ENCODE results near the gene LRRC4C. TPM values are rescaled to one million over a fixed set of nuclear protein-coding genes. Genes with fewer than 3 reads are reported as not detected.

The LRRC4C gene
- total RNA-seq, 1 experiment from 2014 or later, result not detected

- H3K9me3 Mint-ChIP-seq (ENCODE audit: unreplicated experiment), result no peaks in the 10 kb centered on the region
- intact Hi-C loops (cut with micrococcal nuclease), result no loop called here
- DNase-seq (ENCODE audit: unreplicated experiment), result no peak
These were observed 151.2 kb downstream of the LRRC4C start for GRCh38 chr11:41308286-41308685.

GRCh38 chr11:41307296-41308080, 152.0 kb downstream of the LRRC4C start:
- no peak for TF ChIP-seq CTCF (IDR thresholded peaks at IDR 0.05; ENCODE audit: unreplicated experiment)
- Mint-ChIP-seq H3K27ac (ENCODE audit: low read depth, unreplicated experiment) (no peak overlapping the region), H3K27me3 (ENCODE audit: insufficient read depth, unreplicated experiment) (no peaks in the 10 kb centered on the region), H3K4me1 (ENCODE audit: insufficient read depth, unreplicated experiment) (peaks cover 6% of the 10 kb centered on the region), H3K9me3 (ENCODE audit: unreplicated experiment) (no peaks in the 10 kb centered on the region), H3K4me3 (ENCODE audit: unreplicated experiment) (no peak overlapping the region), H3K36me3 (ENCODE audit: insufficient read depth, unreplicated experiment) (no peaks in the 10 kb centered on the region)
- no peak for DNase-seq (ENCODE audit: unreplicated experiment)
- no TSS peak for BruUV-seq (replicated peaks)
- ChIA-PET POLR2A (interaction anchor here (0.6 kb wide), 1 partner anchor 259 kb away, joined by 3 read pairs; no protein-coding TSS in a partner anchor), CTCF (interaction anchor here (1.8 kb wide), 1 partner anchor 9 kb away, joined by 4 read pairs; no protein-coding TSS in a partner anchor)
- intact Hi-C loops (cut with micrococcal nuclease), result no loop called here

More at GRCh38 chr11:41308286-41308685, 151.2 kb downstream of the LRRC4C start:
- ChIA-PET CTCF (interaction anchor here (0.6 to 1.8 kb wide), 4 partner anchors 9 to 50 kb away, joined by 3 to 4 read pairs (median 4); no protein-coding TSS in a partner anchor), POLR2A (no interaction called here)
- H3K4me1 Mint-ChIP-seq (ENCODE audit: insufficient read depth, unreplicated experiment), result peaks cover 6% of the 10 kb centered on the region
- H3K27me3 Mint-ChIP-seq (ENCODE audit: insufficient read depth, unreplicated experiment), result no peaks in the 10 kb centered on the region
- no peak overlapping the region for H3K27ac Mint-ChIP-seq (ENCODE audit: low read depth, unreplicated experiment)
- no TSS peak for BruUV-seq (replicated peaks)
- no peak overlapping the region for H3K4me3 Mint-ChIP-seq (ENCODE audit: unreplicated experiment)
- H3K36me3 Mint-ChIP-seq (ENCODE audit: insufficient read depth, unreplicated experiment), result no peaks in the 10 kb centered on the region
- TF ChIP-seq CTCF (IDR thresholded peaks at IDR 0.05; ENCODE audit: unreplicated experiment), result no peak

GRCh38 chr11:41306431-41306830, 153.0 kb downstream of the LRRC4C start:
- peaks cover 6% of the 10 kb centered on the region for H3K4me1 Mint-ChIP-seq (ENCODE audit: insufficient read depth, unreplicated experiment)

More at GRCh38 chr11:41306431-41306830, 153.0 kb downstream of the LRRC4C start:
- H3K9me3 Mint-ChIP-seq (ENCODE audit: unreplicated experiment), result no peaks in the 10 kb centered on the region
- no peak overlapping the region for H3K27ac Mint-ChIP-seq (ENCODE audit: low read depth, unreplicated experiment)
- intact Hi-C loops (cut with micrococcal nuclease), result no loop called here
- ChIA-PET POLR2A (no interaction called here), CTCF (no interaction called here)
- H3K36me3 Mint-ChIP-seq (ENCODE audit: insufficient read depth, unreplicated experiment), result no peaks in the 10 kb centered on the region
- DNase-seq (ENCODE audit: unreplicated experiment), result no peak
- no peak for TF ChIP-seq CTCF (IDR thresholded peaks at IDR 0.05; ENCODE audit: unreplicated experiment)
- no peak overlapping the region for H3K4me3 Mint-ChIP-seq (ENCODE audit: unreplicated experiment)
- H3K27me3 Mint-ChIP-seq (ENCODE audit: insufficient read depth, unreplicated experiment), result no peaks in the 10 kb centered on the region
- BruUV-seq (replicated peaks), result no TSS peak

Data from MCF 10A (cell line).